MCF 10A (cell line): Measurements from ENCODE around the gene APOB. TPM values are rescaled to one million over a fixed set of nuclear protein-coding genes. Genes with fewer than 3 reads are reported as not detected.
A peak's percentile ranks its signal among the peaks of the same experiment; 100 is the strongest.

Experiments used
- BruUV-seq: library from RNA; stranded (reverse); fragments of 400-500 nt; replicated peaks from 2 replicates; lab custom pipeline; 2021; lab: Mats Ljungman, UMichigan
- CTCF ChIA-PET: fragments of 300-600 bp; sonication (Branson Sonifier 250); formaldehyde crosslinking; extraction: SDS; loops from one replicate; lab custom pipeline; 2021; ENCODE audit warnings: antibody characterized with exemption, inconsistent platforms; lab: Yijun Ruan, JAX
- POLR2A ChIA-PET: fragments of 300-600, 350-650 bp; sonication (Branson Sonifier 250); formaldehyde crosslinking; extraction: SDS; loops from one replicate; lab custom pipeline; 2020; ENCODE audit warnings: antibody characterized with exemption, inconsistent platforms; lab: Yijun Ruan, JAX
- DNase-seq: peaks from one replicate; pipeline ENCODE4 v3.0.0-alpha.2; 2018; ENCODE audit not compliant: unreplicated experiment
- H3K27ac Mint-ChIP-seq: one replicate; pipeline ENCODE4 v1.8.0; 2022; ENCODE audit warnings: mild to moderate bottlenecking, low read depth, mixed read lengths; ENCODE audit not compliant: unreplicated experiment
- H3K27me3 Mint-ChIP-seq: one replicate; pipeline ENCODE4 v1.8.0; 2022; ENCODE audit warnings: mixed read lengths; ENCODE audit not compliant: insufficient read depth, unreplicated experiment
- H3K36me3 Mint-ChIP-seq: one replicate; pipeline ENCODE4 v1.8.0; 2022; ENCODE audit warnings: mild to moderate bottlenecking, moderate library complexity, mixed read lengths; ENCODE audit not compliant: insufficient read depth, unreplicated experiment
- H3K4me1 Mint-ChIP-seq: one replicate; pipeline ENCODE4 v1.8.0; 2022; ENCODE audit warnings: mixed read lengths; ENCODE audit not compliant: insufficient read depth, unreplicated experiment
- H3K4me3 Mint-ChIP-seq: one replicate; pipeline ENCODE4 v1.8.0; 2022; ENCODE audit warnings: mild to moderate bottlenecking, moderate library complexity, mixed read lengths; ENCODE audit not compliant: unreplicated experiment
- H3K9me3 Mint-ChIP-seq: one replicate; pipeline ENCODE4 v1.8.0; 2022; ENCODE audit warnings: mixed read lengths; ENCODE audit not compliant: unreplicated experiment
- intact Hi-C: fragments of 100-400 bp; cut with micrococcal nuclease; formaldehyde crosslinking; loops from 2 replicates; pipeline ENCODE4 v1.14.1; 2022
- total RNA-seq: library from RNA; stranded (reverse); gene quantifications from 2 replicates; pipeline ENCODE4 v1.2.3, GENCODE V29; 2022
- TF ChIP-seq, protein P1 (sequence below): fragments of 200-600 bp; IDR thresholded peaks from one replicate; pipeline ENCODE4 v1.8.0; 2022; ENCODE audit warnings: antibody characterized with exemption, mild to moderate bottlenecking; ENCODE audit not compliant: unreplicated experiment

Gene APOB
- total RNA-seq, 1 experiment from 2014 or later = not detected

DNA sequence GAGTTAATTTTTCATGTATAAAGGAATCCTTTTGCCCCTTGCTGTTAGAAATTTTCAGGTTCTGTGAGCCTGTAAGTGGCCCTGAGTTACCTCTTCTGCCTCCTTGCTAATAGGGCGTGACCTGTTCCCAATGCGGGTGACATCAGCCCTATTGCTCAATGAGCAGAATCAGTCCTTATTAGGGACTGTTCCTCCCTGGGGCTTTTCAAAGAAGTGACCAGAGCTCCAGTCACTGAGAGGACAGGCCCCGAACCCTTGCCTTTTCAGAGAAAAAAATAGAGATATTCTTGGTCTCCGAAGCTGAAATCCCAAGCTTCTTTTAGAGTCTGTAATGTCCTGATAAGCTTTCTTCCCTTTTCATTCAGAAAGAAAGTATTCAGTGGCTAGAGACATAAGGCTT is 8.2 kb upstream of the APOB start:
- ChIA-PET CTCF (interaction anchor here (1.5 kb wide), 1 partner anchor 25 kb away, joined by 4 read pairs; no protein-coding TSS in a partner anchor), POLR2A (no interaction called here)
- H3K36me3 Mint-ChIP-seq = no peaks in the 10 kb centered on the region
- H3K27ac Mint-ChIP-seq = no peak overlapping the region
- no TSS peak for BruUV-seq
- no peaks in the 10 kb centered on the region for H3K4me1 Mint-ChIP-seq
- H3K27me3 Mint-ChIP-seq = peaks cover 12% of the 10 kb centered on the region
- intact Hi-C loops = no loop called here
- H3K9me3 Mint-ChIP-seq = no peaks in the 10 kb centered on the region
- peak; percentile 18 for DNase-seq
- TF ChIP-seq, protein P1, sequence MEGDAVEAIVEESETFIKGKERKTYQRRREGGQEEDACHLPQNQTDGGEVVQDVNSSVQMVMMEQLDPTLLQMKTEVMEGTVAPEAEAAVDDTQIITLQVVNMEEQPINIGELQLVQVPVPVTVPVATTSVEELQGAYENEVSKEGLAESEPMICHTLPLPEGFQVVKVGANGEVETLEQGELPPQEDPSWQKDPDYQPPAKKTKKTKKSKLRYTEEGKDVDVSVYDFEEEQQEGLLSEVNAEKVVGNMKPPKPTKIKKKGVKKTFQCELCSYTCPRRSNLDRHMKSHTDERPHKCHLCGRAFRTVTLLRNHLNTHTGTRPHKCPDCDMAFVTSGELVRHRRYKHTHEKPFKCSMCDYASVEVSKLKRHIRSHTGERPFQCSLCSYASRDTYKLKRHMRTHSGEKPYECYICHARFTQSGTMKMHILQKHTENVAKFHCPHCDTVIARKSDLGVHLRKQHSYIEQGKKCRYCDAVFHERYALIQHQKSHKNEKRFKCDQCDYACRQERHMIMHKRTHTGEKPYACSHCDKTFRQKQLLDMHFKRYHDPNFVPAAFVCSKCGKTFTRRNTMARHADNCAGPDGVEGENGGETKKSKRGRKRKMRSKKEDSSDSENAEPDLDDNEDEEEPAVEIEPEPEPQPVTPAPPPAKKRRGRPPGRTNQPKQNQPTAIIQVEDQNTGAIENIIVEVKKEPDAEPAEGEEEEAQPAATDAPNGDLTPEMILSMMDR = no peak
- no peak overlapping the region for H3K4me3 Mint-ChIP-seq

DNA sequence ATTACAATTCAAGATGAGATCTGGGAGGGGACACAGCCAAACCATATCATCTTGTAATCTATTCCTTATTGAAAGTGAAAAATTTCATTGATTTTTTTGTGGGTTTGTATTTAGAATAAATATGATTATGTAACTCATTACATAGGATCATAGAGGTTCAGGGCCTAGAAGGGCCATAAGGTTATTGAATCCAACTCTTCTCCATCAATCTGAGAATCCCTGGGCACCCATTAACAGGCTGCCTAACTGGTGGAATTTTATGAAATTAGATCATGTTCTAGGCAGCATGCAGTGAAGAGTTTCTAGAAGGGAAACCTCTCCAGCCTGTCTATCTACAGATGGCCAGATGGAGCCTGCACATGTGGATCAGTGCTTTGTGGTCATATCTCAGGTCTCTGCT is 6.3 kb upstream of the APOB start:
- no TSS peak for BruUV-seq
- Mint-ChIP-seq H3K4me3 (no peak overlapping the region), H3K9me3 (no peaks in the 10 kb centered on the region), H3K27ac (no peak overlapping the region), H3K4me1 (no peaks in the 10 kb centered on the region), H3K36me3 (no peaks in the 10 kb centered on the region), H3K27me3 (peaks cover 12% of the 10 kb centered on the region)
- TF ChIP-seq, protein P1 = no peak
- DNase-seq = no peak
- POLR2A ChIA-PET = no interaction called here
- CTCF ChIA-PET = no interaction called here
- intact Hi-C loops = no loop called here

DNA sequence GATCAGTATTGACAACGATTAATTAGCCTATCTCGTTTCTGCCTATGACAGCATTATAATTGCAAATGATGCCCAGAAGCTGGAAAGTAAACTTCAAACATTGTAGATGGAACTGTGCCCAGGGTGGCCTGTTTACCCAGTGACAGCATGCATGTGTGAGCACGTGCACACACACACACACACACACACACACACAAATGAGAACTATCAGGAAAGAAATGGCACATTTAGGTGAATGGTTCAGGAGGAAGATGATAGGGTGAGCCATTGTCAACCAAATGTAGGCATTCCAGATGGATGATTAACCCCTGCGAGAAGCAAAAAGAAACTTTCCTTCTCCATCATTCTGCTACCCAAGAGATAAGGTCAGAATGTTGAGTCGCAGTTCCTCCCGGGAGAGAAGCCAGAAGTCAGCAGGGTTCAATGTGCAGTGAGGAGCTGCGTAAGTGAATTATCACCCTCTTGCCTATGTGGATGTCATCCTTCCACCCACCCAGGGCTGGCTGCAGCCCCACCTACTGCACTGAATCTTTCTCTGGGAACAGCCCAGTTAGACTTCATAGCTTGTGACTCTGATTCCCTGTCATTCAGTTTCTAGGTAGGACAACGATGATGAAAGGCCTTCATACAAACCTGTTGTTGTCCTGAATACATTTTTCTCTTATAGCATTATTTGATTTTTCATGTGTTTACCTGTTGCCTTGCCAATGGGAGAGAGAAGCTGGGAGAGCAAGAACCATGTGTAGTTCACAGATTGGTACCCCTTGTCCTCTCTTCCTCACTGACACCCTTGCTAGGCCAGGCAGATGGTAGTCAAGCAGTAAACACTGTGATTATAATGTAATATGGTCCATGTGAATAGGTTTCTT is 3.5 kb upstream of the APOB start:
- POLR2A ChIA-PET = no interaction called here
- H3K27me3 Mint-ChIP-seq = no peaks in the 10 kb centered on the region
- H3K4me3 Mint-ChIP-seq = no peak overlapping the region
- no TSS peak for BruUV-seq
- intact Hi-C loops = no loop called here
- H3K27ac Mint-ChIP-seq = no peak overlapping the region
- TF ChIP-seq, protein P1 = no peak
- H3K9me3 Mint-ChIP-seq = no peaks in the 10 kb centered on the region
- no peak for DNase-seq
- H3K4me1 Mint-ChIP-seq = no peaks in the 10 kb centered on the region
- CTCF ChIA-PET = interaction anchor here (0.7 to 1.9 kb wide), 8 partner anchors 11 to 899 kb away, joined by 3 to 13 read pairs (median 6); no protein-coding TSS in a partner anchor
- no peaks in the 10 kb centered on the region for H3K36me3 Mint-ChIP-seq

DNA sequence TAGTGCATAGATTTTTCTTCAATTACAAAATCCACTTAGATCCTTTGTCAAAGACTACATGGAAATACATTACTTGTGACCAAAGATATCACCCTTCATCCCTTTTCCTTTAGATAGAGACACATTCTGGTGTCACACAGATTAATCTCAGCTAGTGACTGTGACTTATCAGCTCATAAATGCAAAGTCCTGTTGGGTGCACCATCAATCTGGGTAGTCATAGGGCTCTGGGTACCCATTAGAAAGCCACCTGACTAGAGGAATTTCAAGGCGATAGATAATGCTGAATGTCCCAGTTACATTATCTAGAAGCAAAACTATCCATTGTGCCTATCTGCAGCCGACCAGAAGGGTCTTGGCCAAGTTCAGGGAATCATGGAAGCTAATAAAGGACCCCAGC is 2.6 kb upstream of the APOB start:
- CTCF ChIA-PET = interaction anchor here (0.5 to 1.8 kb wide), 6 partner anchors 10 to 568 kb away, joined by 3 to 9 read pairs (median 6); no protein-coding TSS in a partner anchor
- intact Hi-C loops = no loop called here
- POLR2A ChIA-PET = interaction anchor here (0.6 to 0.7 kb wide), 2 partner anchors 21 to 817 kb away, joined by 3 read pairs; no protein-coding TSS in a partner anchor

More for the DNA sequence above, 2.6 kb upstream of the APOB start:
- no TSS peak for BruUV-seq
- H3K36me3 Mint-ChIP-seq = no peaks in the 10 kb centered on the region
- no peak overlapping the region for H3K4me3 Mint-ChIP-seq
- DNase-seq = no peak
- TF ChIP-seq, protein P1 = no peak
- H3K4me1 Mint-ChIP-seq = no peaks in the 10 kb centered on the region
- H3K27ac Mint-ChIP-seq = no peak overlapping the region
- H3K9me3 Mint-ChIP-seq = no peaks in the 10 kb centered on the region
- H3K27me3 Mint-ChIP-seq = no peaks in the 10 kb centered on the region
